ENCODE results near the gene HOXA4. TPM values are rescaled to one million over a fixed set of nuclear protein-coding genes. Genes with fewer than 3 reads are reported as not detected.

HOXA4 gene
- total and polyA plus RNA-seq, 2 of the 4 experiments (the other 2 are of a cell fraction): 0.36 to 8.0 TPM

GRCh38 chr7:27128034-27128433 lies 2.5 kb downstream of the HOXA4 start:
- Histone ChIP-seq H2BK5ac (ENCODE audit: low read depth, low read length, poor library complexity, severe bottlenecking) (no peak overlapping the region), H4K20me1 (ENCODE audit: insufficient read depth, low read length) (no peaks in the 10 kb centered on the region), H2BK20ac (ENCODE audit: low read depth, low read length) (no peak overlapping the region), H4K5ac (ENCODE audit: low read depth, low read length) (no peak overlapping the region), H3K4me1 (ENCODE audit: control insufficient read depth, insufficient read depth, low read length) (peaks cover 28% of the 10 kb centered on the region), H3K9me1 (ENCODE audit: insufficient read depth, low read length) (peaks cover 7% of the 10 kb centered on the region), H3K4me3 (ENCODE audit: insufficient read depth, low read depth, low read length) (no peak overlapping the region), H3K18ac (ENCODE audit: low read depth, low read length) (no peak overlapping the region), H3K14ac (replicated peaks; ENCODE audit: low read depth, low read length) (no peak overlapping the region; the same call in 1 of the 2 replicates), H3K9me3 (ENCODE audit: control insufficient read depth, insufficient read depth, low read length) (no peaks in the 10 kb centered on the region), H3K23ac (ENCODE audit: low read depth, low read length) (peak overlapping the region; percentile 51), H2BK120ac (ENCODE audit: low read depth, low read length) (0 out of 2 replicates have a peak overlapping the region, but pooled peaks have one; percentile 9), H2AFZ (replicated peaks; ENCODE audit: low read length, poor library complexity) (no peak overlapping the region), H4K8ac (ENCODE audit: low read depth in 2 of 2, low read length in 2 of 2) (no peak overlapping the region), H3K27ac (ENCODE audit: insufficient read depth, low read length) (peak overlapping the region; percentile 33; the same call in 1 of the 2 replicates), H3K56ac (ENCODE audit: extremely low read depth, insufficient read depth, low read length) (no peak overlapping the region), H3K4me2 (ENCODE audit: low read depth, low read length) (peak overlapping the region; percentile 10; the same call in 1 of the 2 replicates), H3K79me1 (ENCODE audit: low read depth in 1 of 2, low read length in 2 of 2) (peaks cover 20 to 48% of the 10 kb centered on the region in 2 experiments), H3K36me3 (ENCODE audit: control insufficient read depth, insufficient read depth, low read length) (peaks cover 3% of the 10 kb centered on the region; the same call in 1 of the 2 replicates), H3K4ac (ENCODE audit: low read depth, low read length) (peak overlapping the region; percentile 3; the same call in 1 of the 2 replicates), H3K27me3 (ENCODE audit: control insufficient read depth, insufficient read depth, low read length) (no peaks in the 10 kb centered on the region), H2AK9ac (replicated peaks; ENCODE audit: low read depth, low read length, poor library complexity) (no peak overlapping the region), H2BK15ac (ENCODE audit: low read depth, low read length) (no peak overlapping the region), H4K91ac (ENCODE audit: insufficient read depth, low read depth, low read length) (no peak overlapping the region), H3K9ac (ENCODE audit: low read depth, low read length) (no peak overlapping the region; the same call in 1 of the 2 replicates), H2AK5ac (ENCODE audit: low read depth, low read length) (peak overlapping the region; percentile 19)
- BruUV-seq (replicated peaks): no TSS peak
- CTCF ChIA-PET: interaction anchor here (1.0 kb wide), 1 partner anchor 17 kb away, joined by 4 read pairs; no protein-coding TSS in a partner anchor
- POLR2A ChIA-PET (ENCODE audit: unreplicated experiment): no interaction called here
- dilution Hi-C loops (cut with HindIII; ENCODE audit: low sequenced_read_pairs, unreplicated experiment): no loop called here
- in situ Hi-C loops (cut with MboI; ENCODE audit: low sequenced_read_pairs): no loop called here
- DNase-seq (peak; percentile 78), ATAC-seq (ENCODE audit: low read depth) (no peak)
- intact Hi-C loops (cut with micrococcal nuclease): loop anchor here (2.0 kb wide), 1 partner anchor 31 kb away; no protein-coding TSS in a partner anchor
- WGBS, 2 experiments (ENCODE audit: extremely low coverage in 2 of 2, insufficient read length in 1 of 2): 17% methylated on average over 1 of the region's 2 CpGs; no CpG with 5 or more reads in 1 of the 2 experiments
- no peak for TF ChIP-seq USF2 (IDR thresholded peaks at IDR 0.05; ENCODE audit: low read depth, low read length)
- TF ChIP-seq BHLHE40 (IDR thresholded peaks at IDR 0.05; ENCODE audit: low read depth, low read length): no peak
- TF ChIP-seq, protein P1, sequence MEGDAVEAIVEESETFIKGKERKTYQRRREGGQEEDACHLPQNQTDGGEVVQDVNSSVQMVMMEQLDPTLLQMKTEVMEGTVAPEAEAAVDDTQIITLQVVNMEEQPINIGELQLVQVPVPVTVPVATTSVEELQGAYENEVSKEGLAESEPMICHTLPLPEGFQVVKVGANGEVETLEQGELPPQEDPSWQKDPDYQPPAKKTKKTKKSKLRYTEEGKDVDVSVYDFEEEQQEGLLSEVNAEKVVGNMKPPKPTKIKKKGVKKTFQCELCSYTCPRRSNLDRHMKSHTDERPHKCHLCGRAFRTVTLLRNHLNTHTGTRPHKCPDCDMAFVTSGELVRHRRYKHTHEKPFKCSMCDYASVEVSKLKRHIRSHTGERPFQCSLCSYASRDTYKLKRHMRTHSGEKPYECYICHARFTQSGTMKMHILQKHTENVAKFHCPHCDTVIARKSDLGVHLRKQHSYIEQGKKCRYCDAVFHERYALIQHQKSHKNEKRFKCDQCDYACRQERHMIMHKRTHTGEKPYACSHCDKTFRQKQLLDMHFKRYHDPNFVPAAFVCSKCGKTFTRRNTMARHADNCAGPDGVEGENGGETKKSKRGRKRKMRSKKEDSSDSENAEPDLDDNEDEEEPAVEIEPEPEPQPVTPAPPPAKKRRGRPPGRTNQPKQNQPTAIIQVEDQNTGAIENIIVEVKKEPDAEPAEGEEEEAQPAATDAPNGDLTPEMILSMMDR (conservative IDR thresholded peaks at IDR 0.05; ENCODE audit: low read depth, low read length): no peak
- no peak for TF ChIP-seq RAD21 (IDR thresholded peaks at IDR 0.05; ENCODE audit: low read length)
- no peak for TF ChIP-seq NFE2L2 (IDR thresholded peaks at IDR 0.05; ENCODE audit: low read depth, low read length)
- TF ChIP-seq MAFK (IDR thresholded peaks at IDR 0.05; ENCODE audit: low read depth, low read length): no peak
- TF ChIP-seq ELK1 (IDR thresholded peaks at IDR 0.05; ENCODE audit: borderline replicate concordance, low read depth, low read length): no peak
- TF ChIP-seq FOS (IDR thresholded peaks at IDR 0.05; ENCODE audit: low read depth, low read length): no peak
- no peak for TF ChIP-seq MXI1 (IDR thresholded peaks at IDR 0.05; ENCODE audit: borderline replicate concordance, low read depth, low read length)
- TF ChIP-seq RCOR1 (IDR thresholded peaks at IDR 0.05; ENCODE audit: insufficient replicate concordance, low read length): no peak
- no peak for TF ChIP-seq CEBPB (IDR thresholded peaks at IDR 0.05; ENCODE audit: low read depth, low read length)
- no peak for TF ChIP-seq MAZ (IDR thresholded peaks at IDR 0.05; ENCODE audit: borderline replicate concordance, low read depth, low read length)
- TF ChIP-seq SMC3 (IDR thresholded peaks at IDR 0.05; ENCODE audit: low read depth, low read length): no peak
- no peak for TF ChIP-seq POLR2A (IDR thresholded peaks at IDR 0.05; ENCODE audit: low read depth, low read length)
- no peak for TF ChIP-seq RFX5 (IDR thresholded peaks at IDR 0.05; ENCODE audit: low read depth, low read length)
- TF ChIP-seq CHD1 (IDR thresholded peaks at IDR 0.05; ENCODE audit: low read depth, low read length): no peak

Measured in IMR-90 (cell line).